ENCODE data around the gene NR2C2.
"Not testable (repeated sequence)": the region's sequence is repeated elsewhere in the genome, so short reads cannot be mapped to it uniquely, and the experiment has no call there.

NR2C2 gene

GRCh38 chr3:14947100-14947885 lies at the start of gene NR2C2:
Gene NR2C2 (plus strand): TSS chr3:14947583. CDS start chr3:15003915, 56,332 bp downstream.
- peak; percentile 84 for DNase-seq

DNA sequence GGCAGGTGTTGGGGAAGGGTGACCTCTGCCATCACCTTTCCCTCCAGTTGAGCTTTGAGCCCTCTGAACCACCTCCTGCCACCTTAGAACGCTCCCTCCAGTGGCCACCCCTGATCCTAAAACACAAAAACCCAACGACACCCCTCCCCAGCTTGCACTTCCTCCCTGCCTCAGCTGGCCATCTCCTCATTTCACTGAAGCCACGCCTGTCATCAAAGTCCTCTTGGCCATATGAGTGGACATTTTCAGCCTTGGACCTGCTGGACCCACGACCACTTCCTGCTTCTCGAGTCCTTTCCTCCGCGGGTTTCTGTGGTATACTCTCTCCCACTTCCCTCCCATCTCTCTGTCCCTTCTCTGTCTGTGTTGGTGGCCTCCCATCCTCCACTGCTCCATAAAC lies 48.5 kb upstream of the NR2C2 start:
- no peak for DNase-seq

DNA sequence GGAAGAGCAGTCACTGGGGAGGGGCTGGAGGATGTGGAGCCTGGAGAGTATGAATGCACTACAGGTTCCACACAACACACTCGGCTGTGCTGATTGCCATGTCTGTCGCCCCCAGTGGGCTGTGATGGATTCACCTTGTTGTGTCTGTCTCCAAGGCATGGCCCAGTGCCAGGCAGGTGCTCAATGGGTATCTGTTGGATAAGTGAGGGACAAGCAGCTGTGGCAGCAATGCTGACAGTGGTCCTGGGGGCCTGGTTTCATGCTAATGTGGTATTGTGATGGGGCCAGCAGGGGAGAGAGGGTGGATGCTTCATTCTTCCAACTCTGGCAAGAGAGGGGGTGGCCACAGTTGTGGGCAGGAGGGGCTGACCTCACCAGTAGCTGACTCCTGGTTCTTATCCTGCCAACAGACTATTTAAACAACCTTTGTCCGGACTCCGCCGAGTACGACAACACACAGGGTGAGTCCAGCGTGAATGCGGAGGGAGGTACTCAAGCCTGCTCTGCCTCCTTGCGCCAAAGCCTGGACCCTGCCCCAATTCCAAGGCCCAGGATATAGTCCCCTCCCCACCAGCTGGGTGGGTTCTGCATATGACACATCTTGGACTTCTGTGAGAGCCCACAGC lies 47.3 kb upstream of the NR2C2 start:
- DNase-seq: no peak

- no peak for DNase-seq
Measured at GRCh38 chr3:14900881-14901873, 46.2 kb upstream of the NR2C2 start.

DNA sequence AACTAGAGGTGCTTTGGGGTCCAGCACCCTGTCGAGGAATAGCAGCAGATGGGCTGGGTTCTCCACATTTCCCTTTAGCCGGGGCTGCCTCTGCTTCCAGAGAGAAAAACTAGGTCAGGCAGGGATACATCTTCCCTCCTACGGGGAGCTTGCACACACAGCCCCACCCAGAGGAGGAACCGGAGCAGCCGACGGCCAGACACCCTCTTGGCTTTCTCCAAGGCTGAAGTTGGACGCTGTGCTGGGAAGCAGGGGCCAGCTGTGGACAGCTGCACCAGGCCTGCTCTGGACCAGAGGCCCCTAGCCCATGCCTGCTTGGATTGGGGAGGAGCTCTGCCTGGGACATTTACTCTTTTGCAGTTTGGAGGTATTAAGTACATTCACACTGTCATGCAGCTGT lies 44.7 kb upstream of the NR2C2 start:
- DNase-seq: no peak

- DNase-seq: not testable (repeated sequence)
Measured at GRCh38 chr3:14903501-14903900, 43.9 kb upstream of the NR2C2 start.

DNA sequence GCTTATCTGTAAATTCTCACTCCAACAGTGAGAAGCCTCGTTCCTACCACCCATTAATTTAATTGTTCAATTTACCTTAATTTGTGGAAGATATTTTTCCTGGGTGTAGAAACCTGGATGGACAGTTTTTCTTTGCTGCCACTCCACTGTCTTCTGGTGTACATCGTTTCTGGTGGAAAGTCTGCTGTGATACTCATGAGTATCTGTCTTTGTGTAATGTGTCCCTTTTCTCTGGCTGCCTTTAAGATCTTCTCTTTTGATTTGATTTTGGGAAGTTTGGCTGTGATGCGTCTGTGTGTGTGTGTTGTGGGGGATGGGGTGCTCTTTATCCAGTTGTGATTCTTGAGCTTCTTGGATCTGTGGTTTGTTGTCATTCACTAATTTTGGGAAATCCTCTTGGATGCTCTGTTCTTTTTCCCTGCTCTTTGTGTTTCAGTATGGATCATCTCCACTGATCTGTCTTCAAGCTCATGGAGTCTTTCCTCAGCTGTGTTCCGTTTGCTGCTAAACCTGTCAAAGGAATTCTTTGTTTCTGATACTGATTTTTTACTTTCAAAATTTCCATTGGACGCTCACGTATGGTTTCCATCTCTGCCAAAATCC lies 42.2 kb upstream of the NR2C2 start:
- no peak for DNase-seq

DNA sequence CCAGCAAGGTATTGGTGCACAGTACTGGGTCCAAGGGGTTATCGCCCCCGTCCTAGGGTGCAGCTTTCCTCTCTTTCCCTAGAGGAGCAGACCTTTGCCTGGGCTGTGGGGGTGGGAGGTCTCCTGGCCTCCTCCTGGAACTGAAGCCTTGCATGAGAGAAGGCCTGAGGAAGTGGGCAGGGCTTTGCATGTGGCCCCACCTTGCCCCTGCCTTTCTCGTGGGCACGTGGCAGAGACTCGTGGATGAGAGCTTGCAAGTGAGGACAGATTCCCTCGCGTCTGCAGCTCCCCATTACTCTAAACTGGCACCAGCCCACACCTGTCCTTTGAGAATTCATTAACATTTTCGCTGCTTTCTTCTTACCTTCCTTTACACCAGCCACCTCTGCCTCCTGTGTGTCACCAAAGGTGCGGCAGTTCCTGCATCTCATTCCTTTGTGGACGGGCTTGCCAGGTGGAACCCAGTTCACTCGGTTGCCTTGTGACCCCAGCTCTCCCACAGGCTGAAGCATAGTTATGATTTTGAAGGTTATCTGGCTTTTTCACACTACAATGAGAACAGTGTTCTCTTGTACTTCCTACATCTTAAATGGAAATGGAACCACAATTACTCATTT lies 40.9 kb upstream of the NR2C2 start:
- DNase-seq: no peak

- DNase-seq: no peak
Measured at GRCh38 chr3:14907043-14907966, 40.1 kb upstream of the NR2C2 start.

GRCh38 chr3:14909250-14909649 lies 38.1 kb upstream of the NR2C2 start:
- DNase-seq: no peak

GRCh38 chr3:14911651-14912050 lies 35.7 kb upstream of the NR2C2 start:
- DNase-seq: no peak

DNA sequence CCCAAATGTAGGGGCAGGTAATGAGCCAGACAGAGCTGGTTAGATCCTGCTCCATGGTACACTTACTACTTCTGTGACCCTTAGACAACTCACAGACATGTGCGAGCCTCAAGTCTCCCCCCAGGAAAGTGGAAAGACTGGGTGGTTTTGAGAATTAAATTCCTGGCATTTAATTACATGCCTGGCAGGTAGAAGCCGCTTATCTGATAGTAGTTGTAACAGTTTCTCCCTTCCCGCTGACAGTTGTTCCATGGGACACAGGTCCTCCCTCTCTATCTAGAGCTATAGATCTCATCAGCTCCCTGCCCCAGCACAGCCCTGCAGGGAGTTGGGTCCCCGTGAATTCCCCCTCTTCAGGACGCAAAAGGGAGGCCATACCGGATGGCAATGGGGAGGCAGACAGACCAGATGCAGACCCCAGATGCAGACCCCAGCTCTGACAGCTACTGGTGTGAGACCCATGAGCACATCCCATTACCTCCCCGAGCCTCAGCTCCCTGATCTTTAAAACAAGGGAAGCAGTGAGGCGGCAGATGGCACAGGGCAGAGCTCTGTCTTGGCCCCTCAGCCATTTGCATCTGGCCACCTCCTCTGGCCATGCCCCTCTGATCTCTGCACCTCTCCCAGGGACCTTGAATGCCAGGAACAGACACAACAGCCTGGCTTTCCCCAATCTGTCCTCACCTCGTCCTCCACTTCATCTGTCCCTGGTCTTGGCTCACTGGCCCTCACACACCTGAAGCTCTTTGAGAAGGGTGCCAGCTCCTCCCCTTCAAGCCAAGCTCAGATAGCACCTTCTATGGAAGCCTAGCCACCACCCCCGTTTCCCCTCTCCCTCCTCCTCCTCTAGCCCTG lies 34.1 kb upstream of the NR2C2 start:
- DNase-seq: no peak

- no peak for DNase-seq
Measured at GRCh38 chr3:14913926-14914778, 33.2 kb upstream of the NR2C2 start.

DNA sequence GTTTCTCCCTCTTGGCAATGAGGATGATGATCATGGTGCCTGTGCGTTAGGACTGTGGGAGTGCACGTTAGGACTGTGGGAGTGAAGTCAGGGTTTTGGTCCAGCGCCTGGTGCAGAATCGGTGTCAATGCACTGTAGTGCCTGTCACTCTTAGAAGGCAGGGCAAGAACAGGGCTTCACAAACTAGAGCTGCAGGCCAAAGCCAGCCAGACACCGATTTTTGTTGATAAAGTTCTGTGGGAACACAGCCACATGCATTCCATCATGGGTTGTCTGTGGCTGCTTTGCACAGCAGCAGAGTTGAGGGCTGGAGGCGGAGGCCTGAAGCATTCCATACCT lies 32.6 kb upstream of the NR2C2 start:
- DNase-seq: no peak

DNA sequence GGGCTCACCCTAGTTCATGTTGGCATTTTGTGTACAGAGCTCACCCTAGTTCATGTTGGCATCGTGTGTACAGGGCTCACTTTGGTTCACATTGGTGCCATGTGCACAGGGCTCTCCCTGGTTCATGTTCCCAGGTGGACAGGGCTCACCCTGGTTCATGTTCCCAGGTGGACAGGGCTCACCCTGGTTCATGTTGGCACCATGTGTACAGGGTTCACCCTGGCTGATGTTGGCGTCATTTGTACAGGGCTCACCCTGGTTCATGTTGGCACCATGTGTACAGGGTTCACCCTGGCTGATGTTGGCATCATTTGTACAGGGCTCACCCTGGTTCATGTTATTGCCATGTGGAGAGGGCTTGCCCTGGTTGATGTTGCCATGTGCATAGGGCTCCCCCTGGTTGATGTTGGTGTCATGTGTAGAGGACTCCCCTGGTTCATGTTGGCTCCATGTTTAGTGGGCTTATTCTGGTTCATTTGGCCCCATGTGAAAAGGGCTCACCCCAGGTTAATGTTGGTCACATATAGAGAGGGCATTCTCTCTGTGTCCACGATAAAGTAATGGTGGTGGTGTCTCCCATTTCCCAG lies 31.7 kb upstream of the NR2C2 start:
- DNase-seq: no peak

DNA sequence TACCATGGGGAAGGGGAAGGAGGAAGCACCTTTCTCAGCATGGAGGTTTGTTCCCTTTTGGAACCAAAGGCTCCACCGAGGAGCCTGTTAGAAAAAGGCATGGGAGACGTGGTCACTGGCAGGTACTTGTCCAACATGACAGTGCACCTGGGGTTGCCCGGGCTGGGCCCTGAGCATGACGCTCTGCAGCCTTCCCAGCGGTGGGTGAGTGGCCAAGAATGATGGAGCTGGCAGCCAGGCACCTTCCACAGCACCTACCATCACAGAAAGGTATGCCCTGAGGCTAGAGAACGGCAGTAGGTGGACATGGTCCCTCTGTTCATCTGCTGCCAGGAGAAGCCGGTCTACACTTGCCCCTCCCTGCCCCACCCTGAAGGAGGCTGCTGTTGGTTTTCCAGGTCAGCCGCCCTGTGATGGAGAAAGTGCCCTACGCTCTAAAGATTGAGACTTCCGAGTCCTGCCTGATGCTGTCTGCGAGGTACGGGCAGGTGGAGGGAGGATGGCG lies 29.0 kb upstream of the NR2C2 start:
- no peak for DNase-seq

- DNase-seq: no peak
Measured at GRCh38 chr3:14920536-14920935, 26.8 kb upstream of the NR2C2 start.

GRCh38 chr3:14921034-14921616 lies 26.3 kb upstream of the NR2C2 start:
- DNase-seq: peak; percentile 80
